PFSK-1 (cell line): ENCODE measurements around the gene CASZ1.

Experiments used
- FOXP2 ChIP-seq: optimal IDR thresholded peaks from 2 replicates; pipeline ENCODE3; 2011; ENCODE audit warnings: borderline replicate concordance, control low read depth, inconsistent platforms; ENCODE audit not compliant: insufficient read depth; ENCODE audit errors: extremely low read length, extremely low read depth
- POLR2AphosphoS5 ChIP-seq: IDR thresholded peaks from 2 replicates; pipeline ENCODE4 v1.6.1; 2012; ENCODE audit warnings: low read depth, mild to moderate bottlenecking, control low read depth, low read length, moderate library complexity
- REST ChIP-seq, 2 experiments: IDR thresholded peaks; 2 replicates each; pipeline versions ENCODE4 v1.6.1 to v1.8.0; 2011 to 2012; ENCODE audit warnings: low read depth in 2 of 2, low read length in 2 of 2, control low read depth in 1 of 2, inconsistent platforms in 1 of 2, mild to moderate bottlenecking in 1 of 2, moderate library complexity in 1 of 2; ENCODE audit not compliant: insufficient read depth in 1 of 2
- SIN3A ChIP-seq: IDR thresholded peaks from 2 replicates; pipeline ENCODE4 v1.6.1; 2012; ENCODE audit warnings: mild to moderate bottlenecking, low read length, moderate library complexity, borderline replicate concordance; ENCODE audit not compliant: insufficient read depth
- TAF1 ChIP-seq: IDR thresholded peaks from 2 replicates; pipeline ENCODE4 v1.6.1; 2012; ENCODE audit warnings: low read length, control low read depth, borderline replicate concordance; ENCODE audit not compliant: insufficient read depth

Gene CASZ1

DNA sequence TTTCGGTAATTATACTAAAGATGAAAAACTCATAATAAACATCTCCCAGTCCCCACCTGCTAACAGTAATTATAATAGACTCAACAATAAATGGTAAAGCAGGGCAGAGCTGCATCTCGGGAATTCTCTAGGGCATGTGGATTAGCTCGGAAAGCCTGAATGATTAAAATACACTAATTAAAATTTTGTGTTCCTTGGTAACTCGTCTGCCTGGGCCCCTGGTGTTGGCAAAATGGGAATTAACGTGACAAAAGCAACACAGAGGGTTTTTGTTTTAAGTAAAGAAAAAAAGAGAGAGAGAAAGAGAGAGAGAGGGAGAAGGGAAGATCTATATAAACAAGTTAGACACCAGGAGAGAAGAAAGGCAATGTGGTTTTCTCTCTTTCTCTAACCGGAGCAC lies 62.1 kb downstream of the CASZ1 start:
- TF ChIP-seq POLR2AphosphoS5 (no peak), TAF1 (no peak), SIN3A (no peak)

DNA sequence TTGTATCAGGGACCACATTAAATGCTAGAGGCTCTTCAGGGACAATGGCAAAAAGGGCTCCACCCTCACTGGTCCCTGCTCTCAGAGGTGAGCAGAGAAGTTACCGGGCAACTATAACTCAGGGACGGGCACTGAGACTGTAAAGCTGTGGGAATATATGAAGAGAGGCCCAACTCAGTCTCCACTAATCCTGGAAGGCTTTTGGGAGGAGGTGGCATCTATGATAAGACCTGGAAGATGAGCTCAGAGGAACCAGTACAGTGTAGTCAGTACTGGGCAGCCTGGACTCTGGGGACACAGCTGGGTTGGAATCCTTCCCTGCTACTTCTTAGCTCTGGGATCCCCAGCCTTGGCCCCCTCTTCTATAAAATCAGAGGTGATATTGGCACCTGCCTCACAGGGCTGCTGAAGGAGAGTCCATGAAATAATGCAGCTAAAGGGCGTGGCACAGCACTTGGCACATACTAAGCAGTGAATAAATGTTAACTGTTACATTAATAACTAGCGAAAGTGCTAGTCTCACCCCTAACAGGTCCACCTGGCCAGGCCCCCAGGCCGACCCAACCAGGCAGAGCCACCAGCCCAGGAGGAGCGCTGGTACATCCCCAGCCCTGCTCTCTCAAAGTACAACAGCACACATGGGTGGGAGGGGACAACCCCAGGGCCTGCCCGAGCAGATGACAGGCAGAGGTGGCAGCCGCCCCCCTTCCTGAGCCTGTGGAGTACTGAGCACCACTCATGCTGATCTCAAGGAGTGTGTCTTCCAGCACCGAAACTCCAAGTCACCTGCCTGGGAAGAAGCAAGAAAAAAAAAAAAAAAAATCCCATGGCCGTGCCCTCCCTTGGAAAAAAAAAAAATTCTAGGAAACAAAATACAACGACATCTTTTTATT lies 62.7 kb downstream of the CASZ1 start:
- TF ChIP-seq POLR2AphosphoS5 (no peak), TAF1 (no peak), REST (IDR thresholded peaks at IDR 0.05; ENCODE audit: insufficient read depth in 1 of 2, low read depth in 2 of 2, low read length in 2 of 2) (no peak), FOXP2 (no peak), SIN3A (no peak)

DNA sequence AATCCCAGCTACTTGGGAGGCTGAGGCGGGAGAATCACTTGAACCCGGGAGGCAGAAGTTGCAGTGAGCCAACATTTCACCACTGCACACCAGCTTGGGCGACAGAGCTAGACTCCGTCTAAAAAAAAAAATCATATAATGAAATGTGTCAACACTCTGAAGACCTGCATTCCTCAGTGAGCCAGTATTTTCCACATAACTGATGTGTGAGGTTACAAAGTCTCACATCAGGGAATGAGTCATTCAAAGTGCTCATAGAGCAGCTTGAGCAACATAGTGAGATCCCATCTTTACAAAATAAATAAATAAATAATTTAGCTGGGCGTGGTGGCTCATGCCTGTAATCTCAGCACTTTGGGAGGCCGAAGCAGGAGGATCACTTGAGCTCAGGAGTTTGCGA lies 65.5 kb downstream of the CASZ1 start:
- no peak for TF ChIP-seq TAF1
- no peak for TF ChIP-seq FOXP2
- TF ChIP-seq POLR2AphosphoS5 = no peak
- no peak for TF ChIP-seq SIN3A
- TF ChIP-seq REST (IDR thresholded peaks at IDR 0.05; ENCODE audit: insufficient read depth in 1 of 2, low read depth in 2 of 2, low read length in 2 of 2) = no peak

- TF ChIP-seq TAF1 (no peak), REST (IDR thresholded peaks at IDR 0.05; ENCODE audit: insufficient read depth in 1 of 2, low read depth in 2 of 2, low read length in 2 of 2) (no peak), SIN3A (no peak), FOXP2 (no peak), POLR2AphosphoS5 (no peak)
Measured at GRCh38 chr1:10728595-10729410, 67.6 kb downstream of the CASZ1 start.

GRCh38 chr1:10727751-10728232 lies 68.7 kb downstream of the CASZ1 start:
- TF ChIP-seq POLR2AphosphoS5 (no peak), FOXP2 (no peak), REST (IDR thresholded peaks at IDR 0.05; ENCODE audit: insufficient read depth in 1 of 2, low read depth in 2 of 2, low read length in 2 of 2) (no peak), SIN3A (no peak), TAF1 (no peak)
